H1 (cell line): Measurements from ENCODE around the gene EPHB1. TPM values are rescaled to one million over a fixed set of nuclear protein-coding genes. Genes with fewer than 3 reads are reported as not detected.

Experiments used
- CTCF ChIA-PET: fragments of 300-600 bp; sonication (Branson Sonifier 250); formaldehyde crosslinking; loops from one replicate; lab custom pipeline; 2021; ENCODE audit not compliant: partially characterized antibody; lab: Charles Lee
- POLR2A ChIA-PET: fragments of 300-600 bp; sonication (Branson Sonifier 250); formaldehyde crosslinking; loops from one replicate; lab custom pipeline; 2021; ENCODE audit warnings: inconsistent platforms; ENCODE audit not compliant: partially characterized antibody; lab: Charles Lee
- DNase-seq, 2 experiments: peaks; one replicate each; pipeline versions ENCODE4 v3.0.0 to v3.0.0-alpha.2; 2010 to 2022; ENCODE audit warnings: low spot score in 2 of 2, low read depth in 1 of 2, mixed read lengths in 1 of 2
- FAIRE-seq: peaks from 2 replicates; lab custom pipeline; 2011; peaks lifted over from hg19 to GRCh38; lab: Jason Lieb, UNC
- H2AFZ ChIP-seq: 2 replicates; pipeline ENCODE4 v1.8.1; 2012; ENCODE audit warnings: low read length, inconsistent platforms
- H2AK5ac ChIP-seq: 2 replicates; pipeline ENCODE4 v1.6.1; 2013; ENCODE audit warnings: low read depth, low read length
- H2BK120ac ChIP-seq: replicated peaks from 2 replicates; pipeline ENCODE3; 2013; ENCODE audit warnings: low read depth, low read length, inconsistent platforms
- H2BK12ac ChIP-seq: 2 replicates; pipeline ENCODE4 v1.6.1; 2013; ENCODE audit warnings: low read depth, low read length
- H2BK15ac ChIP-seq: 2 replicates; pipeline ENCODE4 v1.6.1; 2013; ENCODE audit warnings: low read length
- H2BK20ac ChIP-seq: 2 replicates; pipeline ENCODE4 v1.6.1; 2013; ENCODE audit warnings: low read length
- H2BK5ac ChIP-seq: 2 replicates; pipeline ENCODE4 v1.6.1; 2013; ENCODE audit warnings: low read depth, low read length
- H3K14ac ChIP-seq: 2 replicates; pipeline ENCODE4 v1.6.1; 2013; ENCODE audit warnings: inconsistent platforms; ENCODE audit not compliant: insufficient read length
- H3K18ac ChIP-seq: 2 replicates; pipeline ENCODE4 v1.6.1; 2013; ENCODE audit warnings: low read length; ENCODE audit errors: extremely low read depth
- H3K23ac ChIP-seq: 2 replicates; pipeline ENCODE4 v1.6.1; 2013; ENCODE audit warnings: inconsistent platforms; ENCODE audit not compliant: insufficient read length
- H3K23me2 ChIP-seq: 2 replicates; pipeline ENCODE4 v1.6.1; 2013; ENCODE audit warnings: low read depth, low read length
- H3K27ac ChIP-seq: 2 replicates; pipeline ENCODE4 v1.6.1; 2011; ENCODE audit warnings: low read depth, low read length, inconsistent platforms
- H3K27me3 ChIP-seq, 4 experiments: replicated peaks in 1 of 4; 1 replicate in 1 of 4; 2 replicates in 3 of 4; pipeline versions ENCODE4 v1.6.1 to v1.8.1; 2011 to 2013; ENCODE audit warnings: low read length in 3 of 4, mild to moderate bottlenecking in 3 of 4, inconsistent platforms in 2 of 4, mixed read lengths in 2 of 4, moderate library complexity in 1 of 4; ENCODE audit not compliant: control insufficient read depth in 3 of 4, insufficient read depth in 3 of 4; ENCODE audit errors: extremely low read depth in 1 of 4
- H3K36me3 ChIP-seq, 4 experiments: 2 replicates each; pipeline versions ENCODE4 v1.6.1 to v1.8.1; 2011 to 2013; ENCODE audit warnings: mild to moderate bottlenecking in 4 of 4, low read length in 3 of 4, moderate library complexity in 2 of 4, control low read depth in 1 of 4, inconsistent platforms in 1 of 4; ENCODE audit not compliant: insufficient read depth in 4 of 4, control insufficient read depth in 2 of 4
- H3K4ac ChIP-seq: replicated peaks from 2 replicates; pipeline ENCODE3; 2013; ENCODE audit warnings: low read length, low read depth, mixed read lengths, inconsistent platforms; ENCODE audit not compliant: insufficient read length
- H3K4me1 ChIP-seq, 4 experiments: replicated peaks in 1 of 4; 1 replicate in 1 of 4; 2 replicates in 3 of 4; pipeline versions ENCODE4 v1.6.1 to v1.8.1; 2011 to 2013; ENCODE audit warnings: low read length in 3 of 4, inconsistent platforms in 2 of 4, mixed read lengths in 1 of 4; ENCODE audit not compliant: insufficient read depth in 4 of 4, control insufficient read depth in 3 of 4
- H3K4me2 ChIP-seq, 2 experiments: 2 replicates each; pipeline versions ENCODE4 v1.6.1 to v1.8.1; 2011 to 2013; ENCODE audit warnings: low read depth in 2 of 2, low read length in 2 of 2, control low read depth in 1 of 2, inconsistent platforms in 1 of 2, mild to moderate bottlenecking in 1 of 2; ENCODE audit not compliant: insufficient read depth in 1 of 2
- H3K4me3 ChIP-seq, 4 experiments: fragments of 200-600, 300-600 bp in 1 of 4; sonication (generic), shearing (Covaris generic), sonication (Bioruptor Twin) in 1 of 4; 2 replicates each; pipeline versions ENCODE4 v1.5.1 to v1.8.1; 2011 to 2016; ENCODE audit warnings: low read length in 4 of 4, low read depth in 3 of 4, control low read depth in 2 of 4, inconsistent platforms in 2 of 4, mild to moderate bottlenecking in 2 of 4, mixed read lengths in 1 of 4, moderate library complexity in 1 of 4; ENCODE audit not compliant: insufficient read depth in 2 of 4; ENCODE audit errors: extremely low read depth in 1 of 4
- H3K56ac ChIP-seq: replicated peaks from 2 replicates; pipeline ENCODE3; 2013; ENCODE audit warnings: low read depth, mild to moderate bottlenecking, mixed read lengths, low read length, inconsistent platforms; ENCODE audit not compliant: insufficient read length
- H3K79me1 ChIP-seq: 2 replicates; pipeline ENCODE4 v1.6.1; 2013; ENCODE audit warnings: low read depth, low read length, control low read depth
- H3K79me2 ChIP-seq, 2 experiments: 2 replicates each; pipeline versions ENCODE4 v1.6.1 to v1.8.1; 2012 to 2013; ENCODE audit warnings: low read length in 2 of 2, mild to moderate bottlenecking in 2 of 2, inconsistent platforms in 1 of 2; ENCODE audit not compliant: insufficient read depth in 2 of 2, control insufficient read depth in 1 of 2
- H3K9ac ChIP-seq, 4 experiments: replicated peaks in 1 of 4; 1 replicate in 1 of 4; 2 replicates in 3 of 4; pipeline versions ENCODE4 v1.6.1 to v1.8.1; 2011 to 2013; ENCODE audit warnings: low read depth in 3 of 4, low read length in 3 of 4, control low read depth in 2 of 4, mild to moderate bottlenecking in 2 of 4, moderate library complexity in 2 of 4, inconsistent platforms in 1 of 4; ENCODE audit errors: extremely low read depth in 1 of 4
- H3K9me3 ChIP-seq, 2 experiments: 2 replicates each; pipeline versions ENCODE4 v1.6.1 to v1.8.1; 2012 to 2013; ENCODE audit warnings: mild to moderate bottlenecking in 2 of 2, moderate library complexity in 2 of 2, control low read depth in 1 of 2, inconsistent platforms in 1 of 2, low read depth in 1 of 2, low read length in 1 of 2, mixed read lengths in 1 of 2; ENCODE audit not compliant: insufficient read depth in 2 of 2
- H4K20me1 ChIP-seq, 2 experiments: replicated peaks in 1 of 2; 2 replicates each; pipeline versions ENCODE3 to v1.8.1; 2011 to 2013; ENCODE audit warnings: inconsistent platforms in 2 of 2, low read length in 2 of 2, mild to moderate bottlenecking in 1 of 2; ENCODE audit not compliant: insufficient read depth in 2 of 2, control insufficient read depth in 1 of 2
- H4K5ac ChIP-seq: 2 replicates; pipeline ENCODE4 v1.6.1; 2013; ENCODE audit warnings: low read length, low read depth, mixed read lengths, inconsistent platforms; ENCODE audit not compliant: insufficient read length
- H4K8ac ChIP-seq: 2 replicates; pipeline ENCODE4 v1.8.0; 2013; ENCODE audit warnings: mild to moderate bottlenecking, moderate library complexity, low read length, inconsistent platforms; ENCODE audit not compliant: insufficient read depth; ENCODE audit errors: extremely low read depth
- H4K91ac ChIP-seq: replicated peaks from 2 replicates; pipeline ENCODE3; 2013; ENCODE audit warnings: low read length, mixed read lengths, inconsistent platforms; ENCODE audit not compliant: insufficient read length
- BCL11A ChIP-seq, 2 experiments: IDR thresholded peaks; one replicate each; pipeline ENCODE4 v1.6.1; 2011; ENCODE audit warnings: low read depth in 2 of 2, low read length in 2 of 2, mild to moderate bottlenecking in 2 of 2
- JUND ChIP-seq: IDR thresholded peaks from 2 replicates; pipeline ENCODE4 v1.6.1; 2011; ENCODE audit warnings: mild to moderate bottlenecking, improper control_type of control experiment, low read length
- SRF ChIP-seq: IDR thresholded peaks from 2 replicates; pipeline ENCODE4 v1.6.1; 2011; ENCODE audit warnings: mild to moderate bottlenecking, low read depth, low read length, moderate library complexity
- WGBS, 2 experiments: shearing (Covaris generic) in 1 of 2; methylation state at CpG; one replicate each; pipeline versions ENCODE4 v1.1.6 to v1.1.7; 2013 to 2015; ENCODE audit warnings: low lambda C conversion rate in 2 of 2, mixed read lengths in 2 of 2, inconsistent platforms in 1 of 2, low coverage in 1 of 2, missing lambda C conversion rate in 1 of 2; ENCODE audit not compliant: insufficient replicate concordance in 2 of 2, insufficient coverage in 1 of 2, insufficient read length in 1 of 2; ENCODE audit errors: extremely low coverage in 1 of 2, missing lambda C conversion rate in 1 of 2; 5-methylcytosine and 5-hydroxymethylcytosine counted together
- polyA plus RNA-seq, 7 experiments: library from polyadenylated mRNA; depleted of rRNA in 3 of 7; stranded (reverse) in 5 of 7; unstranded in 2 of 7; fragments of >200 nt in 5 of 7; fragments of 200-250 nt in 2 of 7; gene quantifications; 1 replicate in 5 of 7; 2 replicates in 1 of 7; 4 replicates in 1 of 7; pipeline versions ENCODE4 v1.2.1 to v1.2.3, GENCODE V29; 2011 to 2013; ENCODE audit warnings: missing spikeins in 2 of 7, mixed read lengths in 2 of 7
- total RNA-seq: library from RNA; stranded (reverse); fragmentation: NEBNext Ultra II Directional; extraction: Animal tissue kit (Norgen Biotek cat#: 25700); gene quantifications from 2 replicates; pipeline ENCODE4 v1.2.1, GENCODE V29; 2021
- TF ChIP-seq, protein P1 (sequence below): IDR thresholded peaks from 2 replicates; pipeline ENCODE4 v1.6.1; 2011; ENCODE audit warnings: low read depth, mild to moderate bottlenecking, low read length; ENCODE audit not compliant: insufficient read depth

EPHB1 gene
- total and polyA plus RNA-seq, 2 of the 8 experiments (the other 6 are each of a cell fraction or from before 2014, with no cell fraction given) = 3.5 to 5.9 TPM

DNA sequence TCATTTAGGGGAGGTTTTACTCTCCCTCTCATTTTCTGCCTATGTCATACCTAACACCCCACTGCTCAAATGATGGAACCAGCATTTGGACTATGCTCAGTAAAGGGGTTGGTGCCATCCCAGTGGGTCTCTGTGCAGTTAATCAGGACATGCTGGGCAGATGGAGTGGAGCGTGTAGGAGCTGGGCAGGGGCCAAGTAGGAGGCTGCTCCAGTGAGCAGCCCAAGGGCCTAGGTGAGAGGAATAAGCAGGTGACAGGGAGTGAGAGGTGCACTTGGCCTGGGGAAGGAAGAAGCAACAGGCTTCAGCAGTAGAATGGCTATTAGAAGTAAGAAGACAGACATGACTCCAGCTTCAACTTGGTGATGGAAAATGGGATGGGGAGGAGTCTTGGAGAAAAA is 72.2 kb downstream of the EPHB1 start:
- Histone ChIP-seq H3K56ac (no peak overlapping the region), H3K36me3 (no peaks in the 10 kb centered on the region), H3K23ac (no peak overlapping the region), H2AFZ (no peak overlapping the region), H4K5ac (no peak overlapping the region), H4K20me1 (peaks cover 0 to 1% of the 10 kb centered on the region in 2 experiments), H2AK5ac (no peak overlapping the region), H2BK5ac (no peak overlapping the region), H4K8ac (no peak overlapping the region), H2BK12ac (no peak overlapping the region), H2BK20ac (no peak overlapping the region), H2BK15ac (no peak overlapping the region), H3K9me3 (no peaks in the 10 kb centered on the region), H3K79me2 (no peaks in the 10 kb centered on the region), H2BK120ac (no peak overlapping the region), H3K4ac (no peak overlapping the region), H3K4me3 (no peak overlapping the region), H3K27ac (no peak overlapping the region), H4K91ac (no peak overlapping the region), H3K4me2 (no peak overlapping the region), H3K79me1 (no peaks in the 10 kb centered on the region; the same call in none of the 2 replicates), H3K9ac (no peak overlapping the region), H3K27me3 (peaks cover 0 to 2% (median 0%) of the 10 kb centered on the region in 4 experiments; a peak in 1 of 7 replicates), H3K23me2 (no peaks in the 10 kb centered on the region), H3K18ac (no peak overlapping the region), H3K14ac (no peak overlapping the region), H3K4me1 (peaks cover 0 to 3% (median under 1%) of the 10 kb centered on the region in 4 experiments; a peak in 2 of 7 replicates)
- WGBS, 2 experiments = 62% methylated on average over 1 of the region's 1 CpG; no CpG with 5 or more reads in 1 of the 2 experiments
- POLR2A ChIA-PET = no interaction called here
- CTCF ChIA-PET = interaction anchor here (0.8 kb wide), 1 partner anchor 29 kb away, joined by 4 read pairs; no protein-coding TSS in a partner anchor
- TF ChIP-seq SRF (no peak), JUND (no peak), BCL11A (IDR thresholded peaks at IDR 0.05; ENCODE audit: low read depth in 2 of 2, low read length in 2 of 2) (no peak)
- TF ChIP-seq, protein P1, sequence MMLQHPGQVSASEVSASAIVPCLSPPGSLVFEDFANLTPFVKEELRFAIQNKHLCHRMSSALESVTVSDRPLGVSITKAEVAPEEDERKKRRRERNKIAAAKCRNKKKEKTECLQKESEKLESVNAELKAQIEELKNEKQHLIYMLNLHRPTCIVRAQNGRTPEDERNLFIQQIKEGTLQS = no peak
- no peak for DNase-seq
- FAIRE-seq = no peak
